HG02759 (cell line): ENCODE results near the gene KTN1.
A peak's percentile ranks its signal among the peaks of the same experiment; 100 is the strongest.

Experiments used
- ATAC-seq: cut with Tn5 transposase; IDR thresholded peaks from one replicate; pipeline ENCODE4 v1.9.1; 2021; ENCODE audit warnings: mild to moderate bottlenecking, moderate library complexity; ENCODE audit not compliant: unreplicated experiment

Gene KTN1

DNA sequence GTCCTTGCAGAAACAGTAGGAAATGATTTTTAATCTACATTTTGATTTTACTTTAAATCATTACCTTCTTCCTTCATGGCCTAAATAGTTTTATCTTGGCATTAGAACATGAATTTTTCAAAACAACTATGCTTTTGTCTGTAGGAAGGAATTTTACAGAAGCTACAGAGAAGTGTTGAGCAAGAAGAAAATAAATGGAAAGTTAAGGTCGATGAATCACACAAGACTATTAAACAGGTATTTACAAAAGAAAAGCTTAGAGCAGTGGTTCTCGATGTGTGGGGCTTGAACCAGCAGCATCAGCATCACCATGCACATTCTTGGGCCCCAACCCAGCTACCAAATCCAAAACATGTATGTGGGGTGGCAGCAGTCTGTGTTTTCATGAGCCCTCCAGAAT lies 91.6 kb downstream of the KTN1 start:
- ATAC-seq = no peak

DNA sequence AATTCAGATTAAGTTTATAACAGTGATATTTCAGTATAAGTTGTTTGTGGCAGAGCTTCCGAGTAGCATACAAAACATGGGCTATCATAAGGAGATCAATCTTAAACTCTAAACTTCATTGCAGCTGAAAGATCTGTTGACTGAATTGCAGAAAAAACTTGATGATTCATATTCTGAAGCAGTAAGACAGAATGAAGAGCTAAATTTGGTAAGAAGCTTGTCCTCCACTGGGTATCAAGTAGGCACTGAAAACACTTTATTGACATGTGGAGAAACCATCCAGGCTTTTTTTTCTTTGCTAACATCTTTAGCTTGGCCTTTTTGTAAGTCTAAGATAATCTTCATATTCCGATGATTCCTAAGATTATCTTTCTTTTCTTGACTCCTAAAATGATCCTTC lies 93.0 kb downstream of the KTN1 start:
- ATAC-seq = no peak

DNA sequence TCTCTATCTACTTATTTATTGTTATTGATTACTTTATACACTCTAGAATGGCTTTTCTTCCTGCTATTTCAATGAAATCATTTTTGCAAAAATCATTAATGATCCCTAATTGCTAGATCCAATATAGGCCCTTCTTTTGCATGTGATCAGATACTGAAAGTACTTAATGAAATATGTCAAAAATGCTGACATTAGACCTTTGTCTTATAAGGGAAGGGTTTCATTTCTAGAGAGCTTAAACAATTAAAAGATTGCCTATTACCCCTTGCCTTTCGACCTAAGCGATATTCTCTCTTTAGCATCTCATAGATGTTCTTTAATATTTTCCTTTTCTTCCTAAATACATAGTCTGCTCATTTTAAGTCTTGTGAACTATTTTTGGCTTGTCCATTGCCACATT lies 101.1 kb downstream of the KTN1 start:
- ATAC-seq = no peak

DNA sequence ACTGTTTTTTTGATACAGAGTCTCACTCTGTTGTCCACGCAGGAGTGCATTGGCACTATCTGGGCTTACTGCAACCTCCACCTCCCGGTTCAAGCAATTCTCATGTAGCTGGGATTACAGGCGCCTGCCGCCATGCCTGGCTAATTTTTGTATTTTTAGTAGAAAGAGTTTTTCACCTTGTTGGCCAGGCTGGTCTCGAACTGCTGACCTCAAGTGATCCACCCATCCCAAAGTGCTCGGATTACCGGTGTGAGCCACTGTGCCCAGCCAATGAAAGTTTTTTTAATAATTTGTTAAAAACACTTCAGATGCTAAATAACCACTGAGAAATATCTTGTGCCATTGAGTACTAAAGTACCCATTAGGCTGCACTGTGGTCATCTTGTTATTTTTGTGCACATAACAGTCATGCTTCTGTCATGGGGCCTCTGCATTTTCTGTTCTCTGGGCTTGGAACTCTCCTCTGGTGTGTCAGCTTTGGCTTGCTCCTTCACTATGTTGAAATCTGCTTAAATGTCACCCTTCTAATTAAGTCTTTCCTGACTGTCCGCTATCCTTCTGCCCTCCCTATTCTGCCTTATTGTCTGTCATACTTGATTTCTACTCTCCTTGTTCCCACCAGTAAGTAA lies 105.1 kb downstream of the KTN1 start:
- no peak for ATAC-seq

DNA sequence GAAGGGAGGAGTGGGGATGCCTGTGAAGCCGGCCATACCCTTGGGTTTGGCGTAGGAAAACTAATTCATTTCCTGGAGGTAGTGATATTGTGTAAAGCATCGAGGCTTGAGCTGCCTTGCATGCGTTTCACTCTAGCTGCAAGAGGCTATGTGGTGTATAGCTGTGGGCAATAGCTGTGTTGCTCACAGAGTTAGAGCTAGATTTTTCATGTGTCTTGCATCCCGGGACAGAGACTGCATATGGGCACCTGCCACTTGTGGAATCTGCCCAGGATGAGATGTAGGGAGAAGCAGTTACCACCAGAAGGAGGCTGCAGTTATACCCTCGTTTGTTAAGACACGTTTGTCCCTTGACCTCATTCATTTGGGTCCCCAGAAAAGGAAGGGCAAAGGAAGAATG lies 106.7 kb downstream of the KTN1 start:
- no peak for ATAC-seq

DNA sequence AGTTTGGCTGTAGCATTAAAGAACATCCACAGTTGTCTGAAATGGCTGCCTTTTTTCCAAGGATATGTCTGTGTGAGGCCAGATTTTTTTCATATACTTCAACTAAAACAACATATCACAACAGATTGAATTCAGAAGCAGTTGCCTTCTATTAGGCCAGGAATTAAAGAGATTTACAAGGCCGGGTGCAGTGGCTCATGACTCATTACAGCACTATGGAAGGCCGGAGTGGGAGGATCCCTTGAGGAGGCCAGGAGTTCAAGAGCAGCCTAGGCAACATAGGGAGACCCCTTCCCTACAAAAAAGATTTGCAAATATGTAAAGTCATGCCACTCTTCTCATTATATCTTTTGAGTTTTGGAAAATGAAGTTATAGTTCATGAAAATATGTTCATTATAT lies 108.6 kb downstream of the KTN1 start:
- ATAC-seq = no peak

DNA sequence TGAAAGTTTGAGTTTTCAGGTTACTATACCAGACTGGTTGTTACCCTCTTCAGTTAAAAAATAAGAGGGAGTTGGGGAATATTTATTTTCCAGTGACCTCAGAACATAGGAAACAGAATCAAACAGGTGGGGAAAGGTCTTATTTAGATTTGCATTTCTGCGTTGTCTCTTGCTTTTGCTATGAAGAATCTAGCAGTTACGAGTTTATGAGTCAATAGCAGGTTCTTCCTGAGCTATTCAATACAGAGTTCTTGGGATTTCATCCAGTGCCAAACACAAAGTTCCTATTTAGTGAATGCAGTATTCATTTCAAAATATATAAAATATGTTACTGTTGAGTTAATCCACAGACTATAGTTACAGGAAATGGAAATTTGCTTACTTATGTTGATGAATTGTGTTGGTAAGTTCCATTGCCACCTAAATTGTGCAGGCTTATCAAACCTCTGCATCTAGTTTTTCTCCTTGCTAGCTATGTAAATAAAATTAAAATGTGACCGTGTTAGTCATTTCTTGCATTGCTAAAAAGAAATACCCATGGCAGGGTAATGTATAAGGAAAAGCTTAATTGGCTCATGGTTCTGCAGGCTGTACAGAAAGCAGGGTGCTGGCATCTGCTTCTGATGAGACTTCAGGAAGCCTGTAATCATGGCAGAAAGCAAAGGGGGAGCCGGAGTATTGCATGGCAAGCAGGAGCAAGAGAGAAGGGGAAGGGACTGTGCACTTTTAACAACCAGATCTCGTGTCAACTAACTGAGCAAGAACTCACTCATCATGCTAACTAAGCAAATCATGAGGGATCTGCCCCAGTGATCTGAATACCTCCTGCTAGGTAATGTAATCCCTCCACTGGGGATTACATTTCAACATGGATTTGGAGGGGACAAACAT lies 110.2 kb downstream of the KTN1 start:
- ATAC-seq = no peak

DNA sequence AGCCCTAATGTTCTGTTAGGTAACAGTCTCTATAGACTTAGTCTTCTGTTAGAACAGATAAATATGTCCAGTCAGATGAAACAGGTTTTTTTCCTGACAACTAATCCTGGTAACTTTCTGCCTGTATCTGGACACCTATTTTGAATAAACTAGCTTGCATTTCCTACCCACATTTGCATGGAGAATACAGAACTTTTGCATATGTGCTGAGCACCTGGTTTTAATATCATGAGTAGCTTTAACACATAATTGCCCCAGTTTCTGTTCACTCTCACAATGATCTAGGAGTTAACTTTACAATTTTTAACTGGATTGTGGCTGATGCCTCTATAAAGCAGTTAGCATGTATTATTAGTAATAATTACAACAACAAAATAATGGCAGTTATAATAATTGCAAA lies 111.7 kb downstream of the KTN1 start:
- ATAC-seq = no peak

DNA sequence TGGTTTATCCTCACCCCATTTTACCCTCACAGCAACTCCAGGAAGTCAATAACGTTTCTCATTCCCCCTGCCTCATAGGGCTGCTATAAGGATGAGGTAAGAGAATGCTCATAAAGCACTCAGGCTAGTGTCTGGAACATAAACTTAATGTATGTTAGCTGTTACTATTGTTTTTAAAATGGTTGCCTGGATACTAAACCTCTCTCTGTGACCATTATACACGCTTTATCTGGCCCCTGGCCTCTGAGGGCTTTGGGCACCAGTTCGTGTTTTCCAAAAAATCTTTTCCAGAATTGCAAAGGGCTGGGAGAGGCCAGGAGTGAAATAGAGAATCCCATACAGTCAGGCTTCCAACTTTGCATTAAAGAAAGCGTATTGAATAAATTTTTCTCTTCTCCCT lies 113.9 kb downstream of the KTN1 start:
- ATAC-seq = no peak

DNA sequence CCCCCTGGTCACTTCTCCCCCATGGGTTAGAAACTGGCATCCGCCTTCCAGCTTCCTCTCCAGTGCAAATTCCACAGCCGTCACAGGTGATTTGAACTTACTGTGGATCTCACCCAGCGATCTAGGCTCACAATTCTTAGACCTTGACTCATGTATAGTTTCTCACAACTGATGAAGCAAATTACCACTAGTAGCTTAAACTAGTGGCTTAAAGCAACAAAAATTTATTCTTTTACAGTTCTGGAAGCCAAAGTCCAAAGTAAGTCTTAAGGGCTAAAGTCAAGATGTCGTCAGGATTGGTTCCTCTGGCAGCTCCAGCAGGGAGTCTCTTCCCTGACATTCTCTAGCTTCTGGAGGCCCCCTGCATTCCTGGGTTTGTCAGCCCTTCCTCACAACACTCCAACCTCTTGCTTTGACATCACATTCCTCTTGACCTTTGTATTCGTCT lies 117.4 kb downstream of the KTN1 start:
- ATAC-seq = no peak

DNA sequence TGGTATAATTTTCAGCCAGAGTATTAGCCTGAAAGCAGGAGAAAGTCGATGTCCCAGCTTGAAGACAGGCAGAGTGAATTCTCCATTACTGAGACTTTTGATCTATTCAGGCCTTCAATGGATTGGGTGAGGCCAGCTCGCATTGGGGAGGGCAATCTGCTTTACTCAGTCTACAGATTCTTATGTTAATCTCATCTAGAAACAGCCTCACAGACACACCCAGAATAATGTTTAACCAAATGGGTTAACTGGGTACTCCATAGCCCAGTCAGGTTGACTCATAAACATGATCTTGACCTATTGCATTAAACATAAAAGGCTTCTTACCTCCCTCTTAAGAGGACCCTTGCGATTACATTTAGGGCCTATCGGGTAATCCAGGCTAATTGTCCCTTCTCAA lies 118.0 kb downstream of the KTN1 start:
- no peak for ATAC-seq

DNA sequence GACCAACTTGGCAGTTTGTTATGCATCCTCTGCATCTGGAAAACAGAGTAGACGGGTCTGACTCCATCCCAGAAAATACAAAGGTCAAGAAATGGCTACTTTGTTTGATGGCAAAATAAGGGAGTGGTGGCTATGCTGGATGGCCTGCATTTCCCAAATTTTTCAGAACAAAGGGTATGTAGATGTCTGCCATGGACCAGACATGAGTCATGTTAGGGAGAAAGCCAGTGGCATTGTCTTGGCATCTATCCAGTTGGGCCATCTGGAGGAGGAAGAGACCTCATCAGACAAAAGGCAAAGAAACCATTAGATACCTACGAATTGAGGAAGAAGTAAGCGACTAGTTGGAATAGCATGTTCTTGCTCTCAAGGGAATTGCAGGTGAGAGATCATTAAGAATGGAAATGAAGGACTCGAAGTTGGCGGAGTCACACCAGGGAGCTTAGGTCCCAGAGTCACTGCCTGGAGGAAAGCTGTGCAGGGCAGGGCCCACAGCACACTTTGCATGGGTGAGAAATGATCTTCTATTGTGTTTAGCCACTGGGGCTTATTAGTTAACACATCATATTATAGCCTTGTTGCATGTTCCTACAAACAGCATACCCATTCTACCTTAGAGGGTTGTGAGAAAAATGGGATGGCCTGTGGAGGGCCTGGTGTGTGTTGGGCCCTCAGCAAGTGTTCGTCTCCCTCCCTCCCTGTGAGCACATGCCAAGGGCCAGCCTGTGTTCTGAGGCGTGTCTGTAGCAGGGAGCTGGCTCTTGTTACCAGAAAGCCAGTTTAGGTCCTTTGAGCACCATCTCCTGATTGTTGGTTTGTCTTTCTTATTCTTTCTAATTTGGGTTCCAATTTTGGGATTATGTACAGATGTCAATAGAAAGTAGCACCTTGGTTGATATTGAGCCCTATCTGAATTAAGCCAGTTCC lies 119.4 kb downstream of the KTN1 start:
- no peak for ATAC-seq

DNA sequence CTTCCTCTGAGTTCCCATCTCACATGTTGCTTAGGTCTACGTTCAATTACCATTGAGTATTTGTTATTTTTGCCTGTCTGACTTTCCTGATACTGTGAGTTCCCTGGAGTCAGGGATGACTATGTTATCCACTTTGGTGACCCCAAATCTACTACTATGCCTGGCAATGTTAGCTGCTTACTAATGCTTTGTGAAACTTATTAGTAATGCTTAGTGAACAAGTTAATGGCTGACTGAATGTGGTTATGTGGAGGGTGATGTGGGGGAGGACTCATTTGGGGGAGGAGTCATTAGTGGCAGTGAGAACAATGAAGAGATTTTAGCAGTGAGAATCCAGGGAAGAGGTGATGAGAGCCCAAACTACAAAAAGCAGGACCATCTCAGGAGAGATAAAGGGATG lies 121.6 kb downstream of the KTN1 start:
- ATAC-seq = peak; percentile 95

DNA sequence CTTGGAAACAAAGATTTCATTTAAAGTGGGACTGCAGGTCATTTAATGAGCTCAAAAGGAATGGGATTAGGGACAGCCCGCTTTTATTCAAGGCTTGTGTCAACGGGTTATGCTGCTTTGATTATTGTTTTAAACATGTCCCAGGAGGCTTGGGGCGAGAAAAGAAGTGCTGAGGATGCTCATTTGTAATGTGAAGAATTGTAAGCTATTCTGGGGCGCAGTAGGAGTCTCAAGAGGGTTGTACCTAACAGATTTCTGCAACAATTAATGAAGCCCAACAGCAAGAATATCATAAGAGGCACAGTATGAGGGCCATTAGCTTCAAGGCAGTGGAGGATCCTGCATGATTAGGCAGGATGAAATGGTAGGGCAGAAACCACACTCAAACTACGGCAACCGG lies 122.5 kb downstream of the KTN1 start:
- ATAC-seq = no peak

DNA sequence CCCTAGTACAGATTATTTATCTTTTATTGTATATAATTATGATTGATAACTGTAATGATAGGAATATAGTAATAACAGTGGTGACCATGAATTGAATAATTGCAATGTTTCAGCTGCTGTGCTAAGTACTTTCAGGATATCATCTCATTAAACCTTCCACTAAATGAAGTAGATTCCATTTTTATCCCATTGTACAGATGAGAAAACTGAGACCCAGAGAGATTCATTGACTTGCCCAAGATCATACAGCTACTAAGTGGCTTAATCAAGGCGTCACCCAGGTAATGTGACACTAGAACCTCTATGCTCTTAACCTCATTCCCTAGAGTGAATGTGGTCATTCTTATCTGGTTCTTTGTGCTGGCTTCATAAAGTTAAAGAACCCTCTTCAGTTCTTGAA lies 124.6 kb downstream of the KTN1 start:
- no peak for ATAC-seq

DNA sequence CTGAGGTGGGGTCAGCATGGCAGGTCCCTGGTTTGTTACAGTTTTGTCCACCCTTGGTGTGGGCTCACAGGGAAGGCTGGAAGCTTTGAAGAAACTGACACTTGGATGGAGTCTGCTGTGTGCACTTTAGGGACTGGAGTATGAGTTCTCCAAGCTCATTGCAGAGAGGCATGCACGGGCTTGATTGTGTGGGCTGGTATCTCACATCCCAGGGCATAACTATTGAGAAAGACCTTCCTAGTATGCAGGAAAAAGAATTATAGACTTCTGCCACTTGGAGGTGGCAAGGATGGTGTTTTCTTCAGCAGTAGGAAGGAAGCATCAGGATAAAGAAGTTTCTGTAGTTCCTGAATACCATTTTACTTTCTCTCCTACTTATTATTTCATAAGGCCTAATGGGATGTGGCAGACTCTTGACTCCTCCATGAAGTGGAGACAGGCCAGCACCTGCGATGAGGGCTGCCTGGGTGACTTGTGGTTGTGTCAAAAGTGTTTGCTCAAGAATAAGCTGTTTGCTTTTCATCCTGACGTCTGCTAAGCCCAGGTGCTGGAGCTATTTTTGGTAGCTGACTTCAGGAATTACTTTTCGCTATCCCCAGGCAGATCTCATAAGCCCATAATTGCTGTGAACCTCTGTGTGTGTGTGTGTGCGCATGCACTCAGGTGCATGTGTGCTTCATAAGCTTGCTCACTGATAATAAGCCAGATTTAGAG lies 125.8 kb downstream of the KTN1 start:
- ATAC-seq = no peak

DNA sequence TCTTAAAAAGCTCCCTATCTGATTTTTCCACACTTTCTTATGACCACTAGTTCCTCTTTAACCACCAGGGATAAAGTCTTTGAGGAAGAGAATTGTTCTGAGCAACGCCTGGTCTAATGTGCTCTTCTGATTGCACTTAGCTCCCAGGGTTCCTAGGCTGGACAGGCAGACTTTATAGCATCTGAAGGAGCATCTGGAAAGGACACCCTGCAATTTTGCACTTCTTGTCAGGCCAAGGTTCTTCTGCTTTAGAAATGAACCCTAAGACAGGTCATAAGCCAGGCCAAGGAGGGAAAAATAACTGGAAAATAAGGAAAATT lies 126.3 kb downstream of the KTN1 start:
- no peak for ATAC-seq

DNA sequence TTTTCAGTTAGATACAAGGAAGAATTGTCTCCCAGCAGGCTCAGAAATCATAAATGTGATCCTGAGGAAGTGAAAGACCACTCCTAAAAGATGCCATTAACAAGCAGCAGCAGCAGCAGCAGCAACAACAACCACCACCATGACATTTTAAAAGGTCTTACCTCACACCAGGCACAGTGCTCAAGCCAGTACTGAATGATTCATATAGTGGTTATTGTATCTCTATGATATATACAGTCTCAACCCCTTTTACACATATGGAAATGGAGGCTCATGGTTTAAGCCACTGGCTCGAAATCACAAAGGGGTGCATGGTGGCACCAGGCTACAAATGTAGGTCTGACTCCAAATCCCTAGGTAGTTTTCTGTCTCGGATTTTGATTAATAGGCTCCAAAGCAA lies 126.9 kb downstream of the KTN1 start:
- no peak for ATAC-seq

DNA sequence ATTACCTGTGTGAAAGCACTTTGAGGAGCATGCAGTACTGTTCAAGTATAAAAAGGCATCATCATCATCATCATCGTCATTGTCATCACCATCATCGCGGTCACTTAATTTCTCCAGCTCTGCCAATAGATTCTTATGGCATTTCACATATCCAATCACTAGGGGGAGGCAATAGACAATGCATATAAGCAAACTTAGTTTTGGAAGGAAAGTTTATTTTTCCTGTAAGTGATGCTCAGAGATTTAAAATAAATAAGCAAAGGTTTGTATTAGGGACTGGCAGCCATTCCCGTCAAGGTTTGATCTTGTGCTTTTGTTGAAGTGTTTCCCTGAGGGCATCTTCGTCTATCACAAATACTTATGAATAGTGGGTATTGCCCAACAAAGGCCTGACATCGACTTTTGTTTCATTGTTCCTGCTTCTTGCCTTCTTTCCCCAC lies 127.4 kb downstream of the KTN1 start:
- ATAC-seq = no peak

DNA sequence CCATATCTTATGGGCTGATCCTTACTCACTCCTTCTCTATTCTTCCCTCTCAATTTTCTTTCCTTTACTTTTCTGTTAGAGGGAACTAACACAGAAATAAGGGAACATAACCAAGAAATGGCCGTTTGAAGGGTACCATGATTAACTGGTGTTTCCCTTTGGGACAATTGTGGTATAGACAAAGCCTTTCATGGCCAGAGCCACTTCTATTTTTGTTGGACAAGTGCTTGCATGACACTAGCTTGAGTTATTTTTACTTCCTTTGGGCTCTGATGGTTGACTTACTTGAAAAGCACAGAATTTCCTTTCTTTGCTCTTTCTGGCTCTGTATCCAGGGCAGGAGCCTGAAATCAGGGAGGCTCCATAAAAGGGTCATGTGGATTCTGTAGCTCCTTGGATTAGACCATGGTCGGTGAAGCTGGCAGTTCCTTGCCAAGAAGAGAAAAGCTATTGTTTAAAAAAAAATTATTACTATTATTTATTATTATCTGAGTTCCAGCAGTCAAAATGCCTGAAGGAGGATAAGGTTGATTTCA lies 130.6 kb downstream of the KTN1 start:
- ATAC-seq = no peak
